Hepatic stellate cell (primary cell): ENCODE data around the gene CSTA.

Experiments used
- DNase-seq: peaks from one replicate; pipeline ENCODE4 v3.0.0; 2011; ENCODE audit warnings: low spot score

CSTA gene, protein sequence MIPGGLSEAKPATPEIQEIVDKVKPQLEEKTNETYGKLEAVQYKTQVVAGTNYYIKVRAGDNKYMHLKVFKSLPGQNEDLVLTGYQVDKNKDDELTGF

DNA sequence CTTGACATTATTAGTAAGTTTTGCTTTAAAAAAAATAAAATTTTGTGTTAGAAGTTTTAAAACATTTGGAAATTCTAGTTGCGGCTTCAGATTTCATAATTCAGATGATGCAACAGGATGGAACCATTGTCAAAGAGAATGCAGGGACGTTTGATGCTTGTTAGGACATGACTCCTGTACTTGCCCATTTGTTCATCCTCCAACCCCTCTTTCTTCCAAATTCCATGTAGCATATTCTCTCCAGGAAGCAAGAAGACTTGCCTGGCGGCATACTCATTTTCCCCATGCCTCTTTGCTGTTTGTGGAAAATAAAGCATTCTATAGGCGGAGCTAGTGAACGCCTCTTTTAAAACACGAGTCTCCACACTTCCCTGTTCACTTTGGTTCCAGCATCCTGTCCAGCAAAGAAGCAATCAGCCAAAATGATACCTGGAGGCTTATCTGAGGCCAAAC lies at the start of gene CSTA:
TSS of gene CSTA (plus strand) at position 378 of the 453 bp plus-strand sequence. CDS start at position 423, 45 bp downstream.
- no peak for DNase-seq

DNA sequence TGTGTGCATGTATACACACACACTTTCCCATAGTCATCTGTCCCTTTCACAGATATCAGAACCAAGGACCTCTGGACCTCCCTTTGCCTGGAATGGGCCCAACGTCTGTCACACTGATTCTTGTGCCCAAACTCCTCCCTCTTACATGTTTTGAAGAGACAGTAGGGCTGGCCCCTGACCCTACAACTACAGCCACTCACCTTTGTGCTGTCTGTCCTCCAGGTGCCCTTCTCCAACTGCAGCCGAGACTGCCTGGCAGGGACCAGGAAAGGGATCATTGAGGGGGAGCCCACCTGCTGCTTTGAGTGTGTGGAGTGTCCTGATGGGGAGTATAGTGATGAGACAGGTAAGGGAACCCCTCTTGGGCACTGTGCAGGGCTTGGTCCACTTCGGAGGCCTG lies 43.2 kb upstream of the CSTA start:
- no peak for DNase-seq

DNA sequence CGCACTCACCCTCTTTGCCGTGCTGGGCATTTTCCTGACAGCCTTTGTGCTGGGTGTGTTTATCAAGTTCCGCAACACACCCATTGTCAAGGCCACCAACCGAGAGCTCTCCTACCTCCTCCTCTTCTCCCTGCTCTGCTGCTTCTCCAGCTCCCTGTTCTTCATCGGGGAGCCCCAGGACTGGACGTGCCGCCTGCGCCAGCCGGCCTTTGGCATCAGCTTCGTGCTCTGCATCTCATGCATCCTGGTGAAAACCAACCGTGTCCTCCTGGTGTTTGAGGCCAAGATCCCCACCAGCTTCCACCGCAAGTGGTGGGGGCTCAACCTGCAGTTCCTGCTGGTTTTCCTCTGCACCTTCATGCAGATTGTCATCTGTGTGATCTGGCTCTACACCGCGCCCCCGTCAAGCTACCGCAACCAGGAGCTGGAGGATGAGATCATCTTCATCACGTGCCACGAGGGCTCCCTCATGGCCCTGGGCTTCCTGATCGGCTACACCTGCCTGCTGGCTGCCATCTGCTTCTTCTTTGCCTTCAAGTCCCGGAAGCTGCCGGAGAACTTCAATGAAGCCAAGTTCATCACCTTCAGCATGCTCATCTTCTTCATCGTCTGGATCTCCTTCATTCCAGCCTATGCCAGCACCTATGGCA lies 41.1 kb upstream of the CSTA start:
- no peak for DNase-seq

GRCh38 chr3:122284486-122284885 lies 40.6 kb upstream of the CSTA start:
- DNase-seq, result no peak

DNA sequence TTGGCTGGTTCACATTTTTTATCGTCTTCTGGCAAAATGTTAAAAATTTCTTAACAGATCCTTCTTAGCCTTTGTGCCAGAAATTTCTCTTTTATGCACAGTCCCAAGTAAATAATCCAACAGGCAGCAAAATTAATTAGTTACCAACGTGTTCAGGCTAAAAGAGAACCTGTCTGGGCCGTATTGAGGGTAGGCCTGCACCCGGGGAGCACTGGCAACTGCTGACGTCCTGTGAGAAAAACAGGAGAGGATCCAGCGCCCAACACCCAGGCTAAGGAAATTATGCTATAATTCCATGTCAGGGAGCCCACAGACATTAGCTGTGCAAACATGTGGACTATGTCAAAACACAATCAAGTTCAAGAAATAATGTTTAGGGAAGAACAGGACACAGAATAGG lies 30.7 kb upstream of the CSTA start:
- DNase-seq, result no peak

DNA sequence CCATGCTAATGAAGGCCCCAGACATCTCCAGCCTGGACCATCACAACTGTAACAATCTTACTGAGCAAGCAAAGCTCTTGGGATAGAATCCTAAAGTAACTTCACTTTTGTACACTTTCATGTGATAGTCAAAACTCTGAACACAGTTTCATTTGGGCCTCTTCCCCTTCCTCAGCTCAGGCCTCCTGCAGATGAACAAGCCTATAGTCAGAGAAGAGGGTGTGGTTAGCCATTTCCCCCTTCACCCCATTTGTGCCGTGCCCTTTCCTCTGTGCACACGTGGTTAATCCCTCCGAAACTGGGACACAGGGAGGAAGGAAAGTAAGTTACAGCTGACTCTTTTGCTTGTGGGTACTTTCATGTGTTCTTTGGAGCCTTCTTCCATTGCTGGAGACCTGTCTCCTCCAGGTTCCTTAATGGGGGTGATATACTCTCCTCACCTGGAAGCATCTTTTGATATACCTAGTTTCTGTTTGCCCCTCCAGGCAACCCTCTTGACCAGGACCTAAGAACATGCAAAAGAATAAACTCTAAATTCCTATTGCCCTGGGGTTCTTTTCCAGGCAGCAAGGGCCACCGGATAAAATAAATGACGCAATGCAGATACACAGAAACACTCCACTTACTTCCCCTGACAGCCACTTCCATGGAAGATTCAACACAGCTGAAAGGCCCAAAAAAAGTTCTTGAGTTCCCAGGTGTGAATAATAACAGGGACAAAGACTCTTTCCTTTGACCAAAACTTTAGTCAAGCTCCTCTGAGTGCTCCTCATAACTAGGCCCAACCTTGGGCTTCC lies 29.6 kb upstream of the CSTA start:
- DNase-seq, result no peak

DNA sequence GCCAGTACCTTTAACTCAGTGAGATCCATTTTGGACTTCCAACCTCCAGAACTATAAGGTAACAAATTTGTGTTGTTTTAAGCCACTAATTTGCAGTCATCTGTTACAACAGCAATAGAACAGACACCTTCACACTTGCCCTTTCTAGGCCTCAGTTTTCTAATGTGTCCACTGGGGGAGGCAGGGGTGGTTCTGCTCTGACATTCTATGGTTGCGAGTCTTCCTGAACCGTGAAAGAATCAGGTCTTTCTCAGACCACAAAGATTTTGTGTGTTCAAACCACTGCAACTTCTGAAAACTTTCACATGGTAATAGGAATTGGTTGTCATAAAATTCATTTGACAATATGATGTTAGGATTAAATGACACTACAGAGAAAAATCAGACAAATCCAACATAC lies 26.8 kb upstream of the CSTA start:
- no peak for DNase-seq

GRCh38 chr3:122299215-122299614 lies 25.8 kb upstream of the CSTA start:
- DNase-seq, result no peak

DNA sequence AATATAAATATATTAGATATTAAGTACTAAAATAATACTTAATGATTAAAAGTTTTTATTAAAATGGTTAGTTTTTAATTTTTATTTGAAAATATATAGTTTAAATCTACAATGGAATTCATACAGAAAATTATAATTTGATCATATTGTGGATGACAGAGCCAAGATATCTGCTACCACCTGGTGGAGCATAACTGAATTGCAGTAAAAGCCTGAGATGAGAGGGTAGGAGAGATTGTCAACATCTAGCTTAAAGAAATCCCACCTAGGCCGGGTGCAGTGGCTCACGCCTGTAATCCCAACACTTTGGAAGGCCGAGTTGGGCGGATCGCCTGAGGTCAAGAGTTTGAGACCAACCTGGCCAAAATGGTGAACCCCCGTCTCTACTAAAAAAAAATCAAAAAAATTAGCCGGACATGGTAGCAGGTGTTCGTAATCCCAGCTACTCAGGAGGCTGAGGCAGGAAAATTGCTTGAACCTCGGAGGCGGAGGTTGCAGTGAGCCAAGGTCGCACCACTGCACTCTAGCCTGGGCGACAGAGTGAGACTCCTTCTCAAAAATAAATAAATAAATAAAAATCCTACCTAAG lies 25.1 kb upstream of the CSTA start:
- DNase-seq, result no peak

DNA sequence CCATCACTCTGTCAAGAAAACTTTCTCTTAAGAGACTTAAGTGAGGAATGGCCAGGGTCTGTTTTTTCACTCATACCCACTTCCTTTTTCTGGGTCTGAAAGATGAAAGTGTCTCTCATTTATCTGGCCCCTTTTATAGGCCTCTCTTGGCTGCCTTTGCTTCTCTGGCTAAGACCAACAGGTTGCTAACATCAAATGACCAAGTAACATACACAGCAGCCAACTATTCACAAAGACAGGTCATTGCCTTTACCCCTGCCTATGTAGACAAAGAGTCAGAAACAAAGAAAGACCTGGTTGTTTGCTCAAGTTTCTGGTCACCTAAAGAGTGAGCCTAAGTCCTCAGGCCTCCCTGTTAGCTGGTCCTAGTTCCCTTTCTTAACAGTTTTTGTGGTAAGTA lies 24.0 kb upstream of the CSTA start:
- no peak for DNase-seq

GRCh38 chr3:122305818-122306621 lies 19.0 kb upstream of the CSTA start:
- no peak for DNase-seq

GRCh38 chr3:122306622-122306953 lies 18.5 kb upstream of the CSTA start:
- no peak for DNase-seq

DNA sequence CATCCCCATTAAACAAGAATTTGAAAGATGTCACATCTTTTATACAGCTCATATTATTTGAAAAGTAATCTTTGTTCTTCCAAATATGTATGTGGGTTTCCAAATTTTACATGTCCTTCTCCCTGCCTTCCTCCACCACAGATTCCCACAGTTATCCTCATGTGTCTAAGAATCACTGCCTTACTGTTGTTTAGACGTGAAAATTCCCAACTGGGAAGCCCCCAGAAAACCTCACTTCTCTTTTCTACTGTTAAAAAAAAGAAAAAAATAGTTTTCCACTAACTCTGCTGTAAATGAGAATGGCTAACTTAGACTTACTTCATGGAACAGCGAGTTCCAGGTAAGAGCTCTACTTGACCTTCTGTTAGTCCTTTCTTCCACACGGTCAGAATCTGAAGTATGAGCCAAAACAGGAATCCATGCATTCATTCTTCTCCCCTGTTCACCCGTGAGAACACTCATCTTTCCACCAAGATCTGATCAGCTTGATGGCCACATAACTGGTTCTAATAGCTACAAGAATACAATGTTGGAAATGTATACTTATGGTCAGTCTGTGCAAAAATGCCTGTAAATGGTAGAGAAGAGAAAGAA lies 17.9 kb upstream of the CSTA start:
- DNase-seq, result no peak

GRCh38 chr3:122307976-122308375 lies 17.1 kb upstream of the CSTA start:
- no peak for DNase-seq

DNA sequence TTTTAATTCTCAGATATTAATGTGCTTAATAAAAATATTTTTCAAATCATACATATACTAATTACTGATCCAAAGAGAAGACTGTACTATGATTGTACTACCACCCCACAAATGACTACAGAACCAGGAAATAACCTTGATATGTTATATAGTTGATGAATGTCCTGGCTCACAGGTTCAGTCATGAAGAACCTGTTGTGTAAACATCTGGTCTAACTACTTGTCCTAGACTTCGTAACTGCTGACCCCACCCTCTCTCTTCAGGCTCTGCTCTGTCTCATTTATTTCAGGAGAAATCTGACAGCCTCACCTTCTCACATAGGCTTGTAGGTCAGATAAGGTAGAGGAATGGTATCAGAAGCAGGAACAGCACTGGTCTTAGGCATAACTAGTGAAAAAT lies 14.7 kb upstream of the CSTA start:
- DNase-seq, result no peak

DNA sequence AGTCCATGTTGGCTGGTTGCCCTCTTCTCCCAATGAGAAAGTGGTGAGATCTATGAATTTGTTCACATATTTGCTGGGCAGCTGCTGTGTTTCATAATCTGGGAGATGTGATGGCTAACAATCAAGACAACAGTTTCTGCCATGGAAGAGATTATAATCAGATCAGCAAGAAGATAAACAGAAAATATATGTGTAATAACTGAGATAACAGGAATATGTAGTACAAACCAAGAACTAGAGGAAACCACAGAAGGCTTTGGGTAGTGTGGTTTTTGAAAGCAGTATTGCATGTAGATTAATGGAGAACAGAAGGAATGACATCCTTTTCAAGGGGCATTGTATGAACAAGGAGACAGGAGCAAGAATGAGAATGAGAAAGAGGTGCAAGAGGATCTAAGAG lies 12.2 kb upstream of the CSTA start:
- DNase-seq, result no peak

DNA sequence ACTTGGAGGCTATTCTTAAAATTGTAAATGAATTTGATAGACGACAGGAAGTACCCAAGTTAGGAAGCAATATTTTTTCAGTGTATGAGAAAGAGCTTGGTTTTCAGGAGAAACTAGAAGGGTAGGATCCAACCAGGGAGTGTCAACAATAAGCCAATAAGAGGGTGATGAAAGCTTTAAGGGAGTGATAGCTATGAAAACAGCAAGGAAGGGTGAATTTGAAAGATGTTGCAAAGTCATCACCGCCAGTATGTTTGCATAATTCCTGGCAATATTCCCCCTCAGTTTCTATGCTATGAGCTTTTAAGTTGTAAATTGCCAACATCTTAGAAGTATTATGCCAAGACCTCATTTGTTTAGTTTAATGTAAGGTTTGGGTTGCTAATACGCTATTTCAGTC lies 11.8 kb upstream of the CSTA start:
- no peak for DNase-seq

GRCh38 chr3:122314228-122314876 lies 10.7 kb upstream of the CSTA start:
- no peak for DNase-seq

DNA sequence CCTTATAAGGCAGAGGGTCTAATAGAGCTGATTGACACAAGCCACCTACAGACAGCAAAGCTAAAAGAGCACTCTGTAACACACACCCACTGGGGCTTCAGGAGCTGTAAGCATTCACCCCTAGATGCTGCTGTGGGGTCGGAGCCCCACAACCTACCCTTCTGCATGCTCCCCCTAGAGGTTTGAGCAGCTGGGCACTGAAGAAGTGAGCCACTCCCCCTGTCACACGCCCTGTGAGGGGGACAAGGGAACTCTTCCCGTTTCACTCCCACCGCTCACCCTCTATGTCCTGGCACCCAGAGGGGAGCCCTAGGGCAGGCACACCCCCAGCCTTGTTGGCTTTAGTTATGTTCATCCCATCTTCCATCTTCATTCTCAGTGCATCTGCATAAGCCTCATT lies 9.4 kb upstream of the CSTA start:
- no peak for DNase-seq

GRCh38 chr3:122316368-122316767 lies 8.7 kb upstream of the CSTA start:
- no peak for DNase-seq

- no peak for DNase-seq
These were observed 6.4 kb upstream of the CSTA start for GRCh38 chr3:122318620-122319019.
